ENCODE measurements around the gene NAV2. TPM values are rescaled to one million over a fixed set of nuclear protein-coding genes. Genes with fewer than 3 reads are reported as not detected.

Gene NAV2
- total RNA-seq, 1 experiment from 2014 or later: 46.3 TPM

- Histone ChIP-seq H4K91ac (ENCODE audit: insufficient read length, low read depth, low read length) (no peak overlapping the region), H3K23me2 (ENCODE audit: insufficient read length, low read depth, low read length, poor library complexity, severe bottlenecking) (no peaks in the 10 kb centered on the region), H4K20me1 (ENCODE audit: control insufficient read depth, insufficient read depth, insufficient read length) (no peaks in the 10 kb centered on the region), H2BK5ac (ENCODE audit: insufficient read length, low read length) (no peak overlapping the region), H3K9me3 (ENCODE audit: control insufficient read depth, low read depth, low read length) (no peaks in the 10 kb centered on the region), H4K5ac (ENCODE audit: insufficient read length, low read depth, low read length) (no peak overlapping the region), H2AK5ac (ENCODE audit: insufficient read length, low read length) (no peak overlapping the region), H3K9ac (ENCODE audit: extremely low read depth, insufficient read length, low read length) (no peak overlapping the region), H3K18ac (ENCODE audit: insufficient read length, low read depth, low read length) (no peak overlapping the region), H3T11ph (ENCODE audit: low read length) (no peak overlapping the region), H3K14ac (ENCODE audit: insufficient read depth, low read length) (no peak overlapping the region), H3K4me2 (ENCODE audit: insufficient read depth, insufficient read length, low read length) (no peak overlapping the region), H3K79me1 (ENCODE audit: insufficient read depth, low read depth, low read length, poor library complexity, severe bottlenecking) (no peaks in the 10 kb centered on the region), H3K56ac (ENCODE audit: insufficient read length, low read depth, low read length) (no peak overlapping the region), H3K4me1 (ENCODE audit: insufficient read depth, low read length) (peaks cover 4% of the 10 kb centered on the region; the same call in 1 of the 2 replicates), H2AFZ (ENCODE audit: low read length) (no peak overlapping the region), H2BK120ac (ENCODE audit: low read depth, low read length, poor library complexity, severe bottlenecking) (no peak overlapping the region), H3K27ac (ENCODE audit: insufficient read length, low read depth, low read length) (no peak overlapping the region), H3K27me3 (ENCODE audit: insufficient read depth, low read length) (no peaks in the 10 kb centered on the region), H3K4ac (ENCODE audit: low read depth, low read length) (no peak overlapping the region), H3K79me2 (ENCODE audit: insufficient read depth, low read length) (no peaks in the 10 kb centered on the region), H4K8ac (replicated peaks; ENCODE audit: insufficient read length, low read depth, low read length) (no peak overlapping the region), H3K23ac (ENCODE audit: insufficient read length, low read depth, low read length) (no peak overlapping the region), H2BK15ac (ENCODE audit: low read depth, low read length) (no peak overlapping the region), H2BK12ac (ENCODE audit: insufficient read length, low read depth, low read length) (no peak overlapping the region), H2BK20ac (ENCODE audit: low read depth, low read length, poor library complexity, severe bottlenecking) (no peak overlapping the region)
- H3K36me3 Mint-ChIP-seq (ENCODE audit: insufficient read depth in 1 of 3, low read depth in 3 of 3): no peaks in the 10 kb centered on the region
- peaks cover 9 to 21% of the 10 kb centered on the region in 2 experiments for H3K4me1 Mint-ChIP-seq
- peaks cover 19% of the 10 kb centered on the region for H3K27me3 Mint-ChIP-seq (ENCODE audit: low read depth)
- no peak overlapping the region for H3K4me3 Mint-ChIP-seq
- H3K27ac Mint-ChIP-seq: 0 out of 7 replicates have a peak overlapping the region, but pooled peaks of 1 of the 3 experiments have one; percentile 24
- TF ChIP-seq CTCF (conservative IDR thresholded peaks at IDR 0.05): no peak
- WGBS (ENCODE audit: extremely low coverage, insufficient read length, low lambda C conversion rate): no CpG with 5 or more reads among the region's 3 CpGs
- no peak for DNase-seq
- peaks cover 0 to 3% of the 10 kb centered on the region in 2 experiments; a peak in 2 of 5 replicates for H3K9me3 Mint-ChIP-seq
Measured at GRCh38 chr11:19696073-19696472, 16.6 kb upstream of the NAV2 start.
